ENCODE results near the gene PPIG. TPM values are rescaled to one million over a fixed set of nuclear protein-coding genes. Genes with fewer than 3 reads are reported as not detected.

Gene PPIG
- total and polyA plus RNA-seq, 2 donors (not counting 1 experiment from before 2014, with no cell fraction given): 21.5 to 78.6 TPM

- Mint-ChIP-seq H3K4me1 (no peaks in the 10 kb centered on the region), H3K4me3 (no peak overlapping the region), H3K27me3 (no peaks in the 10 kb centered on the region), H3K9me3 (ENCODE audit: insufficient read depth) (no peaks in the 10 kb centered on the region), H3K27ac (no peak overlapping the region)
- Histone ChIP-seq H3K27me3 (replicated peaks in 1 of 4; ENCODE audit: control extremely low read depth in 1 of 4, control insufficient read depth in 3 of 4, insufficient read depth in 4 of 4, low read length in 3 of 4) (no peaks in the 10 kb centered on the region), H3K79me2 (ENCODE audit: control insufficient read depth, insufficient read depth, low read length) (no peaks in the 10 kb centered on the region), H3K9me3 (ENCODE audit: control extremely low read depth in 1 of 3, control insufficient read depth in 2 of 3, insufficient read depth in 1 of 3, low read length in 2 of 3) (no peaks in the 10 kb centered on the region), H3K9ac (ENCODE audit: low read length) (no peak overlapping the region), H4K20me1 (ENCODE audit: control insufficient read depth, insufficient read depth, low read length, poor library complexity, severe bottlenecking) (no peaks in the 10 kb centered on the region), H3K4me2 (replicated peaks; ENCODE audit: low read depth, low read length, poor library complexity, severe bottlenecking) (no peak overlapping the region), H2AFZ (ENCODE audit: insufficient read depth, low read depth, low read length, poor library complexity, severe bottlenecking) (no peak overlapping the region), H3K4me3 (ENCODE audit: control extremely low read depth in 1 of 5, extremely low read depth in 1 of 5, insufficient read depth in 1 of 5, low read depth in 2 of 5, low read length in 4 of 5) (no peak overlapping the region), H3K36me3 (replicated peaks in 1 of 2; ENCODE audit: control extremely low read depth in 1 of 2, control insufficient read depth in 1 of 2, extremely low read depth in 1 of 2, insufficient read depth in 2 of 2, low read length in 1 of 2) (peaks cover 6% of the 10 kb centered on the region in 2 experiments), H3K4me1 (ENCODE audit: control insufficient read depth in 2 of 2, insufficient read depth in 2 of 2, low read length in 2 of 2) (no peaks in the 10 kb centered on the region), H3K27ac (ENCODE audit: low read length in 2 of 2) (no peak overlapping the region)
- DNase-seq (no peak), ATAC-seq (ENCODE audit: low read depth) (no peak)
- intact Hi-C loops (cut with micrococcal nuclease): no loop called here
- WGBS (ENCODE audit: insufficient coverage): 100% methylated on average over 2 of the region's 2 CpGs
- ChIA-PET CTCF (no interaction called here), POLR2A (no interaction called here)
- TF ChIP-seq CTCF (IDR thresholded peaks at IDR 0.05): no peak
- TF ChIP-seq EZH2 (IDR thresholded peaks at IDR 0.05; ENCODE audit: borderline replicate concordance, insufficient read depth, low read depth, low read length, poor library complexity, severe bottlenecking): no peak
These were observed 21.6 kb upstream of the PPIG start for GRCh38 chr2:169562519-169562918.

- ChIA-PET POLR2A (no interaction called here), CTCF (interaction anchor here (0.7 kb wide), 1 partner anchor 132 kb away, joined by 3 read pairs; no protein-coding TSS in a partner anchor)
- Histone ChIP-seq H3K79me2 (ENCODE audit: control insufficient read depth, insufficient read depth, low read length) (peaks cover 6% of the 10 kb centered on the region), H3K36me3 (replicated peaks in 1 of 2; ENCODE audit: control extremely low read depth in 1 of 2, control insufficient read depth in 1 of 2, extremely low read depth in 1 of 2, insufficient read depth in 2 of 2, low read length in 1 of 2) (peaks cover 1 to 4% of the 10 kb centered on the region in 2 experiments), H3K4me1 (ENCODE audit: control insufficient read depth in 2 of 2, insufficient read depth in 2 of 2, low read length in 2 of 2) (no peaks in the 10 kb centered on the region), H3K9me3 (ENCODE audit: control extremely low read depth in 1 of 3, control insufficient read depth in 2 of 3, insufficient read depth in 1 of 3, low read length in 2 of 3) (no peaks in the 10 kb centered on the region), H3K4me3 (ENCODE audit: control extremely low read depth in 1 of 5, extremely low read depth in 1 of 5, insufficient read depth in 1 of 5, low read depth in 2 of 5, low read length in 4 of 5) (no peak overlapping the region), H3K27me3 (replicated peaks in 1 of 4; ENCODE audit: control extremely low read depth in 1 of 4, control insufficient read depth in 3 of 4, insufficient read depth in 4 of 4, low read length in 3 of 4) (no peaks in the 10 kb centered on the region), H4K20me1 (ENCODE audit: control insufficient read depth, insufficient read depth, low read length, poor library complexity, severe bottlenecking) (no peaks in the 10 kb centered on the region), H3K9ac (ENCODE audit: low read length) (no peak overlapping the region), H3K4me2 (replicated peaks; ENCODE audit: low read depth, low read length, poor library complexity, severe bottlenecking) (no peak overlapping the region), H3K27ac (ENCODE audit: low read length in 2 of 2) (no peak overlapping the region), H2AFZ (ENCODE audit: insufficient read depth, low read depth, low read length, poor library complexity, severe bottlenecking) (no peak overlapping the region)
- intact Hi-C loops (cut with micrococcal nuclease): no loop called here
- ATAC-seq (ENCODE audit: low read depth) (no peak), DNase-seq (no peak)
- TF ChIP-seq CTCF (IDR thresholded peaks at IDR 0.05): no peak
- no peak for TF ChIP-seq EZH2 (IDR thresholded peaks at IDR 0.05; ENCODE audit: borderline replicate concordance, insufficient read depth, low read depth, low read length, poor library complexity, severe bottlenecking)
- no peaks in the 10 kb centered on the region for H3K9me3 Mint-ChIP-seq (ENCODE audit: insufficient read depth)
- no peak overlapping the region for H3K4me3 Mint-ChIP-seq
- no peaks in the 10 kb centered on the region for H3K27me3 Mint-ChIP-seq
- WGBS (ENCODE audit: insufficient coverage): no CpG with 5 or more reads among the region's 1 CpG
- no peaks in the 10 kb centered on the region for H3K4me1 Mint-ChIP-seq
- no peak overlapping the region for H3K27ac Mint-ChIP-seq
These were observed 18.5 kb upstream of the PPIG start for GRCh38 chr2:169565686-169566085.

Data from B cell (primary cell).